ENCODE data around the gene CCL16. TPM values are rescaled to one million over a fixed set of nuclear protein-coding genes. Genes with fewer than 3 reads are reported as not detected.

Gene CCL16, protein sequence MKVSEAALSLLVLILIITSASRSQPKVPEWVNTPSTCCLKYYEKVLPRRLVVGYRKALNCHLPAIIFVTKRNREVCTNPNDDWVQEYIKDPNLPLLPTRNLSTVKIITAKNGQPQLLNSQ
- polyA plus RNA-seq, result not detected in 2 replicates

DNA sequence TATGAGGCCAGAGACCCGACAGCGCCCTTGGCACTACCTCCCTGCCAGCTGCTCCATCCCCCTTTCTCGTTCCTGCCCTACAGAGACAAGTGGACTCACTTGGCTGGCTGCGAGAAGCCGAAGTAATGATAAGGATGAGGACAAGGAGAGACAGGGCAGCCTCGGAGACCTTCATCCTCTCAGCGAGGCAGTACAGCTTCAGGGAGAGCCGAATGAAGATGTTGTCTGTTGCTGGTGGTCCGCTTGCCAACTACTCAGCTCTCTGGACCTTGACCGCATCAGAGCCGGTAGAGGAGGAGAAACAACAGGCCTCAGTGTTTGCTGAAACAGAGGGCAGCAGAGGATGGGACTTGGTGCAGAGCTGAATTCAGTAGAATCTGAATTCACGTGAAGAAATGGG is at the start of gene CCL16:
CCL16 (minus strand) TSS at position 252 of the 400 bp plus-strand sequence; CDS start at position 175, 77 bp downstream.

DNA sequence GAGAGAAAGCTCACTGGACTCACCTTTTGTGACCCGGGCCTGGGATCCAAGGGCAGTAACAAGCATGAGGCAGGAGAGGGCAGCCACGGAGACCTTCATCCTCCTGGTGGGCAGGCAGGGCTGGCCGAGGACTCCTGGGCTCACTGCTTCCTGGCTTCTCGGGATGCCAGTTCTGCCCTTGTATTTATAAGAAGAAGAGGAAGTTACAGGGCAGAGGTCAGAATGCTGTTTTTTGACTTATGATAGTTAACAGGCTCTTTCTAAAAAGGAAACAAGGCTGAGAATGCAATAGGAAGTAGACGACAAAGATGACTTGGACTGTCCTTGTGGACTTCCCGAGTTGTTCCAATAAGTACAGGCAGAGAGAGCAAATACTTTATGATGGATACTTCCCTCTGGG is 36.5 kb upstream of the CCL16 start, which contains the start of gene CCL23:
CCL23 (minus strand) TSS at position 174 of the 400 bp plus-strand sequence; CDS start at position 99, 75 bp downstream.

DNA sequence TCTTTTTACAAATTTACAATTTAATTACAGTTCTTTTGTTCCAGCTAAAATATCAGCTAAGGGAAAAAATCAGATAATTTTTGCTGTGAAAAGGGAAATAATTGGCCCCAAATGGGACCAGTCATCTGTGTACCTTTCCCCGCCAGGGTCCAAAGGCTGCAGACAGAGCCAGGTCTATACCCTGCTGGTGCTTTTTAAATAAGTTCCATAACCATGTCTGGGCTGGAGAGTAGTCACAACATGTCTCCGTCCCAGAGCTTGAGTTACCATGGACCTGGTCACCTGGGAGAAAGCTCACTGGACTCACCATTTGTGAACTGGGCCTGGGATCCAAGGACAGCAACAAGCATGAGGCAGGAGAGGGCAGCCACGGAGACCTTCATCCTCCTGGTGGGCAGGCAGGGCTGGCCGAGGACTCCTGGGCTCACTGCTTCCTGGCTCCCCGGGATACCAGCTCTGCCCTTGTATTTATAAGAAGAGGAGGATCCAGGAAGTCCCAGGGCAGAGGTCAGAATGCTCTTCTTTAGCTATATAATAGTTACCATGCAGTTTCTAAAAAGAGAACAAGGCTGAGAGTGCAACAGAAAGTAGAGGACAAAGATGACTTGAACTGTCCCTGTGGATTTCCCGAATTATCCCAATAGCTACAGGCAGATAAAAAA is 19.9 kb upstream of the CCL16 start, which contains the start of gene CCL15:
CCL15 (minus strand) TSS at position 444 of the 662 bp plus-strand sequence; CDS start at position 383, 61 bp downstream.

DNA sequence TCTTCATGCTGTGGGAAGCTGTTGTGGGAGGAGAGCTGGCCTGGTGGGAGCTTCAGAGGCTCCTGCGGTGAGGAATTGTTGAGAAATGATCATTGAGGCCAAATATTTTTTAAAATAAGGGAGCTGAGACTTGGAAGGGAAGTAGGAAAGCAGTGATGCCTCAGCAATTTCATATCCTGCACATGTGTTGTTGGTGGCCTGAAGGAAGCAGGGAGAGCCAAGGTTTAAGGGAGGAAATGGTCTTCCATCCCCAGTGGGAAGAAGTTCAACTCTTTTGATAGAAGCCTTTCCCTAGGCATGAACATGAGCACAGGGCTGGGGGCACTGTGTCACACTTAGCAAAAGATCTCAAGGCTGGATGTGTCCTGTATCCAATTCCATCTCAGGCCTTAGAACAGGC is 5.3 kb upstream of the CCL16 start, which contains the start of gene CCL14:
CCL14 (minus strand) TSS at position 87 of the 400 bp plus-strand sequence; CDS start at position 7, 80 bp downstream.

DNA sequence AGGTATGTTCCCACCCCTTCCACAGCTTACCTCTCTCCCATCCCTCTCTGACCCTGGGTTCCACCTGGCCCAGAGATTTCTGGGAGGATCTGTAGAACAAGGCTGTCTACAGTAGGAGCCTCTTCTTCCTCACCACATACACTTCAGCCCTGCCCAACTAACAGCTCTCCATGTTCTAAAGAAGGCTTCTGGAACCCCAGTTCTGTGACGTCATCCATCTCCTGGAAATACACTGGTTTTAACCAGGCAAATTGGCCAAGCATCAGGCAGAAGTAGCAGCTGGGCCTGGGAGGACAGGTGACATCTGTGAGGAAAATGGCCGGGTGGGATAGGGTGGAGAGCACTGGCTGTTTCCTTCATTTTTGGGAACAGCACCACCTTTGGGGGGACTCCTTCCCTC is 37.8 kb downstream of the CCL16 start, which contains the start of gene LYZL6:
LYZL6 (minus strand) TSS at position 177 of the 400 bp plus-strand sequence. CDS start 4,357 bp downstream, outside the sequence.

DNA sequence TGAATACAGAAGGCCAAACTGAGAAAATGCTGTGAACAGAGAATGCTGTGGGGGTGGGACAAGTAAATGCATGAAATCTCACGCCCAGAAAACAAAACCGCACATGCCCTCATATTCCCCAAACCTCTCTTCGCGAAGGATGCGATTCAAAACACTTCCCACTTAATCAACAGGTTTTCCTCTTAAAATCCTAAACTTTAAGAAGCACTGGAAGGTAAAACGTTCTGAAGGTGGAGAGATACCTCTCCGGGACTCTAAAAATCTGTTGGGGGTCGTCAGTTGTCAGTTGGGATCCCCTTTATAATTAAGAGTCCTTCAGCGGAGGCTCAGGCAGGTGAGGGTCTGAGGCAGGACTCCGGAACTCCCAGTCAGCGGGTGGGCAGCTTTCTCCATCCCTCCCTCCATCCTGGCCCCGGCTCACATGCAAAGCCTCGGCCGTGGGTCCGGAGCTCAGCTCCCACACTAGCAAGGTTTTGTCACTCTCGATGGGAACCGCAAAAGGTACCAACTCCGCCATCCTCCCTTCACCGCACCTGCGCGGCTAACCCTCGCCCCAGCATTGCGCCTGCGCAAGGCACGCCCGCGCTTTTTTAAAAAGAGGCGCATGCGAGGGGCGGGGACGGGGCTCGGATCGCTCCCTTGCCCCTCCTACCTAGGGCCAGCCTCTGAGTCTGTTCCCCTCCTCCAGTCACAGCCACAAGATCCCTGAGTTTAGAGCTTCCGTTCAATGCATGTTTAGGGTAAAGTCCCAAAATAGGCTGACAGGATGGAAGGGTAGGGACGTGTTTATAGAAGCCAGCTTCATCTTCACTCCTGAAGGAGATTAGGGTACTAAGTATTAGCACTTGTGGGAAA is 50.9 kb downstream of the CCL16 start, which contains the start of gene RDM1:
RDM1 (minus strand) TSS at position 563 of the 855 bp plus-strand sequence; CDS start at position 517, 46 bp downstream.

Other genes with a start within 250 kb of the CCL16 start
- 0.66 and 1.7 TPM in 2 replicates for gene RASL10B, start 249.9 kb downstream of the CCL16 start, polyA plus RNA-seq
- not detected in 2 replicates for gene GAS2L2, start 228.3 kb downstream of the CCL16 start, polyA plus RNA-seq
- gene C17orf50, start 220.6 kb downstream of the CCL16 start, polyA plus RNA-seq, result not detected in 2 replicates
- gene MMP28, start 185.9 kb downstream of the CCL16 start, polyA plus RNA-seq, result 0.66 and 2.0 TPM in 2 replicates
- gene TAF15, start 172.0 kb downstream of the CCL16 start, polyA plus RNA-seq, result 11.4 and 35.2 TPM in 2 replicates
- not detected in 2 replicates for gene HEATR9, start 112.6 kb downstream of the CCL16 start, polyA plus RNA-seq
- gene CCL5, start 101.1 kb downstream of the CCL16 start, polyA plus RNA-seq, result not detected in 2 replicates
- gene RDM1, start 50.7 kb downstream of the CCL16 start, polyA plus RNA-seq, result 3.4 TPM in 1 of 2 replicates, not detected in the other
- not detected in 2 replicates for gene LYZL6, start 37.8 kb downstream of the CCL16 start, polyA plus RNA-seq
- not detected in 2 replicates for gene CCL14, start 5.2 kb upstream of the CCL16 start, polyA plus RNA-seq
- not detected in 2 replicates for gene CCL15, start 20.1 kb upstream of the CCL16 start, polyA plus RNA-seq
- gene CCL23, start 36.5 kb upstream of the CCL16 start, polyA plus RNA-seq, result not detected in 2 replicates
- not detected in 2 replicates for gene CCL18, start 82.8 kb upstream of the CCL16 start, polyA plus RNA-seq
- gene CCL3, start 108.6 kb upstream of the CCL16 start, polyA plus RNA-seq, result not detected in 2 replicates
- not detected in 2 replicates for gene CCL4, start 122.3 kb upstream of the CCL16 start, polyA plus RNA-seq
- not detected in 2 replicates for gene TBC1D3B, start 195.1 kb upstream of the CCL16 start, polyA plus RNA-seq
- not detected in 2 replicates for gene CCL3L1, start 215.3 kb upstream of the CCL16 start, polyA plus RNA-seq
- 1.2 TPM in 1 of 2 replicates, not detected in the other for gene CCL4L2, start 229.6 kb upstream of the CCL16 start, polyA plus RNA-seq

All from Purkinje cell (primary cell).